ENCODE data around the gene SERGEF.

The SERGEF gene

DNA sequence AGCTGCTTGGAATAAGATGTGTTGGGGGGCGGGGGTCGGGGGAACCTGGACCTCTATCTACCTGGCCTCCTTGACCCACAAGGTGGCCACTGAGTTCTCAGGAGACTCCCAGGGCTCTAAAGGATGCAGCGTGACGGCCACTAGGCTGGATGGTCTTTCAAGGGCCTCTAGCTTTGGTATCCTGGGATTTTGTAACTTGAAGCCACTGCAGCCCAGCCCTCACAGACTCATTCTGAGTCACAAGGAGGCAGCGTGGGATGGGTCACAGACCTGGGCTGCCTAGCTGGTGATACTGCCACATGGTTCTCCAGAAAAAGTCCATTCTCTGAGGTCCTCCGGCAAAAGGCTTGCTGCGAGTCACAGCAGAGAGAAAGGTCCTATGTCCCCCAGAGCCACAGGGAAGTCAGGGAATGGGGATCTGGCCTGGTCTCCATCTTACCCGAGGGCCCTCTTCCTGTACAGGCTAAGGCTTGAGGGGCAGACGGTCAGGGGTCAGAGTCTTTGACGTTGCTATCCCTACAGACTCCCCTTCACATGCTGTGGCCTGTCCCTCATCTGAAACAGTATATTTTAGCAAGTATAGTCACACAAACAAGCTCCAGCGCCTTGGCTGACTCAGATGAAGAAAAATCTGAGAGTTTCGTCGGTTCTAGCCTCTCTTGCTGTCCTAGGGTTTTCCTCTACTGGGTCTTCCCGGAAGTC lies 225.9 kb downstream of the SERGEF start:
- TF ChIP-seq, protein P1, sequence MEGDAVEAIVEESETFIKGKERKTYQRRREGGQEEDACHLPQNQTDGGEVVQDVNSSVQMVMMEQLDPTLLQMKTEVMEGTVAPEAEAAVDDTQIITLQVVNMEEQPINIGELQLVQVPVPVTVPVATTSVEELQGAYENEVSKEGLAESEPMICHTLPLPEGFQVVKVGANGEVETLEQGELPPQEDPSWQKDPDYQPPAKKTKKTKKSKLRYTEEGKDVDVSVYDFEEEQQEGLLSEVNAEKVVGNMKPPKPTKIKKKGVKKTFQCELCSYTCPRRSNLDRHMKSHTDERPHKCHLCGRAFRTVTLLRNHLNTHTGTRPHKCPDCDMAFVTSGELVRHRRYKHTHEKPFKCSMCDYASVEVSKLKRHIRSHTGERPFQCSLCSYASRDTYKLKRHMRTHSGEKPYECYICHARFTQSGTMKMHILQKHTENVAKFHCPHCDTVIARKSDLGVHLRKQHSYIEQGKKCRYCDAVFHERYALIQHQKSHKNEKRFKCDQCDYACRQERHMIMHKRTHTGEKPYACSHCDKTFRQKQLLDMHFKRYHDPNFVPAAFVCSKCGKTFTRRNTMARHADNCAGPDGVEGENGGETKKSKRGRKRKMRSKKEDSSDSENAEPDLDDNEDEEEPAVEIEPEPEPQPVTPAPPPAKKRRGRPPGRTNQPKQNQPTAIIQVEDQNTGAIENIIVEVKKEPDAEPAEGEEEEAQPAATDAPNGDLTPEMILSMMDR (IDR thresholded peaks at IDR 0.05; ENCODE audit: control insufficient read depth, insufficient read depth, low read depth, low read length, missing control alignments) = peak; percentile 8
- no peak overlapping the region for H3K4me3 ChIP-seq (ENCODE audit: control insufficient read depth, low read depth, low read length)
- peak; percentile 49 for DNase-seq (ENCODE audit: low read depth)

DNA sequence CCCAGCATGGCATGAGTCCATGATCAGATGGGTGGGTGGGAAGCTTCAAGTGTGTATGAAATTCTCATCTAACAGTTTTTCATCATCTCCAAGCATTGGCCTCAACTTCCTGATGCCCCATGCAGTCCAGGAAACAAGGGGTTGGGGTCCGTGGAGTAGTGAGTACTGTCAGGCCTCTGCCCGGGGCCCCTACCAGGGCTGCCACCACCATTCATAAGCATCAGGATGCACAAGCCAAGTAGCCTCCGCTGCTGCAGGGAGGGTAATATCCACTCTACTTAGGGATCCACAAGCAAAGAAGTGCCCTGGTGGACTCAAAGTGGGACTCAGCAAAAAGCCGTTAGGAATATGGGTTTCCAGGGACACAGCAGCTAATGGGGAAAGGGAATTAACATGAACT lies 229.0 kb downstream of the SERGEF start:
- TF ChIP-seq, protein P1 (IDR thresholded peaks at IDR 0.05; ENCODE audit: control insufficient read depth, insufficient read depth, low read depth, low read length, missing control alignments) = no peak
- no peak for DNase-seq (ENCODE audit: low read depth)
- H3K4me3 ChIP-seq (ENCODE audit: control insufficient read depth, low read depth, low read length) = no peak overlapping the region

DNA sequence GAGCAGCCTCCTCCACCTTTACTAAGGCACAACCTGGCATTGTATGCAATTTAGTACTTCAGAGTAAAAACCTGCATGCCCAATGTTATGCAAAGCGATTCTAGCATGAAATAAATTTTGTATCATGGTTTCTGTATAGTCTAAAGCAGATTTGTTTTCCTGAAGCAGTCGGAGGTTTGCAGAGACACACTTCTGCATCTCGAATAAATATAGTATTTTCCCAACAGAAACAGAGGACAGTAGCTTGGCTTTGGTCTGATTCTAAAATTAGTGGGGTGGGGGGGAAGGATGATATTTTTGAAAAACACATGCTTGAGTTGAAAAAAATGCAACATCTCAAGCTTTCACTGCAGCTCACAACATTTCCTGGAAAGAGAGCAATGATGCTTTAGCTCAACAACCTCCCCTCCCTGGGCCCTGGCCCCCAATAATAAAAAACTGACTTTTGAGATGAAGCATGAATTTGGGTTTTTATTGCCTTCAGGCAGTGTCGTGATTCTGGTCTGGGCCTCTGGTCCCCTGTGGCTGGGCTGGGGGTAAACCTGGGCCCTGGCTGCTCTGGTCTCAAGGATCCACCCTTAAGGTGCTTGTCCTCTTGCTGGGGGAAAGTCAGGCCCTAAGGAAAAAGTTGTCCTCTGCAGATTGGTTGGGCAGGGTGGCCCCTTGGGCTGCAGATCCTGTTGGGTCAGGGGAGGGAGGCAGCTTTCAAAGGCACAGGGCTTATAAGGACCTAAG lies 230.1 kb downstream of the SERGEF start:
- TF ChIP-seq, protein P1 (IDR thresholded peaks at IDR 0.05; ENCODE audit: control insufficient read depth, insufficient read depth, low read depth, low read length, missing control alignments) = no peak
- H3K4me3 ChIP-seq (ENCODE audit: control insufficient read depth, low read depth, low read length) = no peak overlapping the region
- no peak for DNase-seq (ENCODE audit: low read depth)

DNA sequence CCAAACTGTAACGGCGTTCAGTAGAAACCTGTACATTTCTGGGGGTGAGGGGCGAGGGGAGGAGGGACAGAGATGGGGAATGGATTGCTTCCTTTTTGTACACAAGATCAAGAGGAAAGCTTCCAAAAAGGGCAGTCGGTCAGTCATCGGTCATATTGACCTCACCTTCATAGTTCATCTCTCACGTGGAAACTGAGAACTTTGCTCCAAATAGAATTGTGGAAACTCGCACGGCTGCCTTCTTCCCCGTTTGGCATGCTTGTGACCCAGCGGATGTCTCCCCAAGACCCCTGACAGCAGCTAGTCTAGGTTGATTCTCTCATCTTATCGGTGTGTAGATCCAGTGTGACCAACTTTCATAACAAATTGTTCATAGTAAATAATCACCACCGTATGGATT lies 230.7 kb downstream of the SERGEF start:
- no peak for DNase-seq (ENCODE audit: low read depth)
- no peak overlapping the region for H3K4me3 ChIP-seq (ENCODE audit: control insufficient read depth, low read depth, low read length)
- TF ChIP-seq, protein P1 (IDR thresholded peaks at IDR 0.05; ENCODE audit: control insufficient read depth, insufficient read depth, low read depth, low read length, missing control alignments) = no peak

DNA sequence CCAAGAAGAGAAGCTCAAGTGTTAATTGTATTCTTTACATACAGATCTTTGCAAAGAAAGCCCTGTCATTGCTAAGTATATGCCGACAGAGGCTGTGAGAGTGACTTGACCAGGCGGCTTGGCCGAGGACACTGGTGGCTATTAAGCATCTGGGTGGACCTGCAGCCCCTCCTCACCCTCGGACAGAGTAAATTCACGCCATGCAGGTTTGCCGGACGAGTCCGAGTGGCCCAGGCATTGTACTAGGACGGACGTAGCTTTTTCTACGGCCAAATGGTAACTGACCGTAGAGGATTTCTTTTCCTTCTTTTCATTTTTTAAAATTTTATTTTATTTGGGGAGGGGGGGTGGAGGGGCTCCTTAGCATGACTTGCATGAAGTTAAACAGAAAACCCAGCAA lies 231.2 kb downstream of the SERGEF start:
- no peak overlapping the region for H3K4me3 ChIP-seq (ENCODE audit: control insufficient read depth, low read depth, low read length)

DNA sequence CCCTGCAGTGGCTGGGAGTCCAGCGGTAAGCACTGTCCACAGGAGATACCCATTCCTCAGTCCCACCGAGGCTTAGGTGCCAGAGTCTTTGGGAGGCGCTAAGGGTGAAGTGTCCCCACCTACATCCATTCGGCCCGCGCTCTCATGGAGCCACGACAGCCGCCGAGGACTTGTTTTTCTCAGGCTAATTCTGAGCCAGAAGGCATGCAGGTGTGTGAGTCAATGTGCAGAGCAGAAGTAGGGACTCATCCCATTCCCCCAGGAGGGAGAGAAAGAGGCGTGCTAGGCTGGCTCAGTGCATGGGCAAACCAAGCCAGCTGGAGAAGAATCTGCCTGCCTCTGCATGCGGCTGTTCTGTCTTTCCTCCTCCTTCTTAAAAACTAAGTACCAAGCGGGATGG lies 231.6 kb downstream of the SERGEF start:
- no peak for DNase-seq (ENCODE audit: low read depth)
- TF ChIP-seq, protein P1 (IDR thresholded peaks at IDR 0.05; ENCODE audit: control insufficient read depth, insufficient read depth, low read depth, low read length, missing control alignments) = no peak
- H3K4me3 ChIP-seq (ENCODE audit: control insufficient read depth, low read depth, low read length) = no peak overlapping the region

More for the DNA sequence above, 231.2 kb downstream of the SERGEF start:
- TF ChIP-seq, protein P1 (IDR thresholded peaks at IDR 0.05; ENCODE audit: control insufficient read depth, insufficient read depth, low read depth, low read length, missing control alignments) = no peak
- DNase-seq (ENCODE audit: low read depth) = no peak
